IPS DF 4.7 (cell line): Measurements from ENCODE around the gene NUFIP2.
"Not testable (repeated sequence)": the region's sequence is repeated elsewhere in the genome, so short reads cannot be mapped to it uniquely, and the experiment has no call there.

ENCODE experiments used
- DNase-seq: peaks from one replicate; pipeline ENCODE4 v3.0.0-alpha.2; 2013; ENCODE audit warnings: low spot score; ENCODE audit errors: extremely low read depth

NUFIP2 gene, protein sequence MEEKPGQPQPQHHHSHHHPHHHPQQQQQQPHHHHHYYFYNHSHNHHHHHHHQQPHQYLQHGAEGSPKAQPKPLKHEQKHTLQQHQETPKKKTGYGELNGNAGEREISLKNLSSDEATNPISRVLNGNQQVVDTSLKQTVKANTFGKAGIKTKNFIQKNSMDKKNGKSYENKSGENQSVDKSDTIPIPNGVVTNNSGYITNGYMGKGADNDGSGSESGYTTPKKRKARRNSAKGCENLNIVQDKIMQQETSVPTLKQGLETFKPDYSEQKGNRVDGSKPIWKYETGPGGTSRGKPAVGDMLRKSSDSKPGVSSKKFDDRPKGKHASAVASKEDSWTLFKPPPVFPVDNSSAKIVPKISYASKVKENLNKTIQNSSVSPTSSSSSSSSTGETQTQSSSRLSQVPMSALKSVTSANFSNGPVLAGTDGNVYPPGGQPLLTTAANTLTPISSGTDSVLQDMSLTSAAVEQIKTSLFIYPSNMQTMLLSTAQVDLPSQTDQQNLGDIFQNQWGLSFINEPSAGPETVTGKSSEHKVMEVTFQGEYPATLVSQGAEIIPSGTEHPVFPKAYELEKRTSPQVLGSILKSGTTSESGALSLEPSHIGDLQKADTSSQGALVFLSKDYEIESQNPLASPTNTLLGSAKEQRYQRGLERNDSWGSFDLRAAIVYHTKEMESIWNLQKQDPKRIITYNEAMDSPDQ

DNA sequence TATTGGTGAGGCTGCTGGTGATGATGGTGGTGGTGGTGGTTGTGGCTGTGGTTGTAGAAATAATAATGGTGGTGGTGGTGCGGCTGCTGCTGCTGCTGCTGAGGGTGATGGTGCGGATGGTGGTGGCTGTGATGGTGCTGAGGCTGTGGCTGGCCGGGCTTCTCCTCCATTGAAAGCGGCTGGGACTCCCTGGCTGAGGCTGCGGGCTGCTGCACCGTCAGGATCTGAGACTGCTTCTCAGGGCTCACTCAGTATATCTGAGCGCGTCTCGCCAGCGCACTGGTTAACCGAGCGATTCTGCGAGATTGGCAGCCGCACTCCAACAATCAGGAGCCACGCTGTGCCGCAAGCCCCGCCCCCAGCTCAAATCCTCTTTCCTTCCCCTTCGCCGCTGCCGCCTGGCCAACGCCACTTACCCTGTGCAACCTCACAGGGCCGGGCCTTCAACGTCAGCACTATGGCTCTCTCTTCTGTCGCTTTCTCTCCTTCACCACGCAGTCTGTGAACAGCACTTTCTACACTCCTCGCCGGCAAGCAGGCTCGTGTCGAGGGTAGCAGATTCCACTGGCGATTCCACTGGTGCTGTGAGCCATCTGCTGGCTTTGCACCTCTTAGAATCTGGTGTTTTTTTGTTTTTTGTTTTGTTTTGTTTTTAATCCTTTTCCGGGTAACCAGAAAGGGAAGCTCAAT, at the start of gene NUFIP2:
Gene NUFIP2 (minus strand): TSS at position 259 of the 690 bp plus-strand sequence. CDS start 89 bp downstream, at position 170.
- peak; percentile 84 for DNase-seq

DNA sequence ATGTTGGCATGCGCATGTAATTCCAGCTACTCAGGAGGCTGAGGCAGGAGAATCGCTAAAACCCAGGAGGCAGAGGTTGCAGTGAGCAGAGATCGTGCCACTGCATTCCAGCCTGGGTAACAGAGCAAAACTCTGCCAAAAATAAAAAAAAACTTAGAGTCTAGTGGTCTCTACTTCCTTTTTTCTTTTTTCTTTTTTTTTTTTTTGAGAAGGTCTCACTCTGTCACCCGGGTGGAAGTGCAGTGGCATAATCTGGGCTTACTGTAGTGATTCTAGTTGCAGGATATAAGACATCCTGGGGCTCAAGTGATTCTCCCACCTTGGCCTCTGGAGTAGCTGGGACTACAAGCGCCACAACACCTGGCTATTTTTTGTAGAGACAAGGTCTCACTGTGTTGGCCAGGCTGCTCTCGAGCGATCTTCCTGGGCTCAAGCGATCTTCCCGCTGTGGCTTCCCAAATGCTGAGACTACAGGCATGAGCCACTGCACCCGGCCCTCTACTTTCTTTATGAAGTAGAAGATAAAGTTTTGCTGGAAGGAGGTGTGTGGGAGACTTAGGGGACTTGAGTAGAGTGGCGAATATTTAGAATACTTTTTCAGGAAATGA, 48.3 kb upstream of the NUFIP2 start:
- DNase-seq = no peak

DNA sequence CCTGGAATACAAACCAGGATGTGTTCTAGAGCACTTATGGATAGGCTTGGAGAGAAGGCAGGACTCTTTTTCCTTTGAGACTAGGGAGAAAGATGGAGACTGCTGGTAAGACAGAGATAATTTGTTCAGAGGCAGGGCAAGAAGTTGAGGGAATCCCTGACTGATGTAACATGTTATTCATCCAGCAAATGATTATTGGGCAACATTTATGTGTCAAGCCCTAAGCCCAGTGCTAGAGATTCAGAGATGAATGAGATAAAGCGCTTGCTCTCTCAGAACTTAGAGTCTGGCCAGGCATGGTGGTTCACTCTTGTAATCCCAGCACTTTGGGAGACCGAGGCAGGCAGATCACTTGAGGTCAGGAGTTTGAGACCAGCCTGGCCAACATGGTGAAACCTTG, 47.8 kb upstream of the NUFIP2 start:
- no peak for DNase-seq

DNA sequence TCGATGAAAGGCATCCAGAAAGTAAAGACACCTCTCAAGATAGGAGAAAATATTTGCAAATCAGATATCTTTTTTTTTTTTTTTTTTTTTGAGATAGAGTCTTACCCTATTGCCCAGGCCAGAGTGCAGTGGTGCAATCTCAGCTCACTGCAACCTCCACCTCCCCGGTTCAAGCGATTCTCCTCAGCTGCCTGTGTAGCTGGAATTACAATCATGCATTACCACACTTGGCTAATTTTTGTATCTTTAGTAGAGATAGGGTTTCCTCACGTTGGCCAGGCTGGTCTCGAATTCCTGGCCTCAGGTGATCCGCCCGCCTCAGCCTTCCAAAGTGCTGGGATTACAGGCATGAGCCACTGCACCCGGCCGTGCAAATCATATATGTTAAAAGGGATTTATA, 45.1 kb upstream of the NUFIP2 start:
- not testable (repeated sequence) for DNase-seq

DNA sequence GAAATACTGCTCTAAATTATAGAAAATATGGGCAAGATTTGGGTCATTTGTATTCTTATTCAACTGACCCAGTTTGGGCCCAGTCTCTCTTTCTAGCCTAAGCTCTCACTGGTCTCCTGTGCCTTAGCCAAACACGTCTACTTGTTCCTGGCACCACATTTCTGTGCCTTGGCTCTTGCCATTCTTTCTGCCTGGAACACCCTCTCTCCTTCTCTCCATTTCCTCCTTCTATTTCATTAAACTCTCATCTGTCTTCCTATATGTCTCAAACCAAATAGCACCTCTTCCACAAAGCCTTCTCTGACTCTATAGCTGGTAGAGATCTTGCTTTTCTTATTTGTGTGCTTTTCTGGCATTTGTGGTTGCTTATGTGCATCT, 37.7 kb upstream of the NUFIP2 start:
- DNase-seq = no peak

DNA sequence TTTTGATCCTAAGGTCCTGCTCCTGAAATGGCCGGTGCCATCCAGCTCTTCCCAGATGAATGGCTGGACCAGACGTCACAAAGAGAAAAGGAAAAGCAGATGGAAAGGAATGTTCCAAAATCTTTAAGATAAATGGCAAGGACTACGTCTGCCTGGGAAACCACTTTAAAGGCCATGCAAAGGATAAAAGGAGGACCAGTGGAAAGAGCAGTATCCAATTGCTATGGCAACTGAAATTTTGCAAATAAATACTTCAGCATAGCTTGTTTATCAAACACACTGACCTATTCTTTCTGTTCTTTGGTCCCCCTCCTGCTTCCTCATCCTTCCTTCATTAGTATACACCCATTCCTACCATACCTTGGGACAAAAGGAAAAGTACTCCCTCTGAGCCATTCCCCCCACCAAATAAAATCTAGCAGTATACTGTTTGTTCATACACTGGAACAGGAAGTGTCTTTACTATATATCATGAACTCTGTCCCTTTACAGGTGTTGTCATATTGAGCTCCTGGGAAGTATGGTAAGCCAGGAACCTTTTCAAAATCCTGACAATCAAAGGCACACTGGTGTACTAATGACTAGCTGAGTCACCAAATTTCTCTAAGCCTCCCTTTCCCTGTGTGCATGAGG, 37.2 kb upstream of the NUFIP2 start:
- DNase-seq = no peak

DNA sequence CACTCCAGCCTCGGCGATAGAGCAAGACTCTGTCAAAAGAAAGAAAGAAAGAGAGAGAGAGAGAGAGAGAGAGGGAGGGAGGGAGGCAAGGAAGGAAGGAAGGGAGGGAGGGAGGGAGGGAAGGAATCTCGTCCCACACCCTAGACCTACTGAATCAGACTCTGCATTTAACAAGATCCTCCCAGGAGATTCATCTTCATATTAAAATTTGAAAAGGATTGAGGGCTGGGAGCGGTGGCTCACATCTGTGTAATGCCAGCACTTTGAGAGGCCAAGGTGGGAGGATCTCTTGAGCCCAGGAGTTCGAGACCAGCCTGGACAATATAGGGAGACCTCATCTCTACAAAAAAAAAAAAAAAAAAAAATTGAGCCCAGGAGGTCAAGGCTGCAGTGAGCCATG, 33.5 kb upstream of the NUFIP2 start:
- no peak for DNase-seq

DNA sequence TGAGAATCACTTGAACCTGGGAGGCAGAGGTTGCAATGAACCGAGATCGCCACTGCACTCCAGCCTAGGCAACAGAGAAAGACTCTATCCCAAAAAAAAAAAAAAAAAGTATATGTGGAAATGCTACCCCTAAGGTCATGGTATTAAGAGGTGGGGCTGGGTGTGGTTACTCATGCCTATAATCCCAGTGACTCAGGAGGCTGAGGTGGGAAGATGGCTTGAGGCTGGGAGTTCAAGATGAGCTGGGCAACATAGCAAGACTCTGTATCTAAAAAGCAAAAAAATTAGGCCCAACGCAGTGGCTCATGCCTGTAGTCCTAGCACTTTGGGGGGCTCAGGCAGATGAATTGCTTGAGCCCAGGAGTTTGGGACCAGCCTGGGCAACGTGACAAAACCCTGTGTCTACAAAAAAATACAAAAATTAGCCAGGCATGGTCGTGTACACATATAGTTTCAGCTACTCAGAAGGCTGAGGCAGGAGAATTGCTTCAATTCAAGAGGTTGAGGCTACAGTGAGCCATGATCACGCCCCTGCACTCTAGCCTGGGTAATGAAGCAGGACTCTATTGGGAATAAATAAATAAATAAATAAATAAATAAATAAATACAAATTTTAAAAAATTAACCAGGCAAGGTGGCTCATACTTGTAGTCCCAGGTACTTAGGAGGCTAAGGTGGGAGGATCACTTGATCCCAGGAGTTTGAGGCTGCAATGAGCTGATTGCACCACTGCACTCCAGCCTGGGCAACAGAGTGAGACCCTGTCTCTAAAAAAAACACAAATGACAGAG, 32.3 kb upstream of the NUFIP2 start:
- DNase-seq = no peak

DNA sequence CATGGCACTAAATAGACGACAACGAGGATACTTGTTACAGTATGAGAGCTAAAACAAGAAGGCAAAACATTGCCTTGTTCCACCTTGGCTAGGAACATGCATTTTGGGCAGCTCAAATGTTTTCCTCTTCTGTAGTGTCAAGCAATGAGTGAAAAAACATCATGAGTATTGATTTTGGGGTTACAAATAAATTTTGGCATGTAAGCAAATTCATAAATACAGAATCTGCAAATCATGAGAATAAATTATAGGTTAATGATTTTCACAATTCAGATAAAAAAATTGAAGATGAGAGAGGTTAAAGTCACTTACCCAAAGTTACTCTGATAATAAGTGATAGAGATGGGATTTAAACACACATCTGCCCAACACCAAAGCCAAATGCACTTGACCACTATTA, 28.4 kb upstream of the NUFIP2 start:
- DNase-seq = no peak

DNA sequence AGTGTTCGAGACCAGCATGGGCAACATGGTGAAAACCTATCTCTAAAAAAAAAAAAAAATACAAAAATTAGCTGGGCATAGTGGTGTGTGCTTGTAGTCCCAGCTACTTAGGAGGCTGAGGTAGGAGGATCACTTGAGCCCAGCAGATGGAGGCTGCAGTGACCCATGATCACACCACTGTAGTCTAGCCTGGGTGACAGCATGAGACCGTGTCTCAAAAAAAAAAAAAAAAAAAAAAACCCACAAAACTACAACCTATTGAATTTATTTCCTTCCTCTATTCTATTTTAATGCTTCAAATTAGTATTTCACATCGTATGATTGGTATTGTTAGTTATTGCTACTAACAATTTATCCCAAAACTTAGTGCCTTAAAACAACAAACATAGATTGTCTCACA, 9.4 kb upstream of the NUFIP2 start:
- no peak for DNase-seq

DNA sequence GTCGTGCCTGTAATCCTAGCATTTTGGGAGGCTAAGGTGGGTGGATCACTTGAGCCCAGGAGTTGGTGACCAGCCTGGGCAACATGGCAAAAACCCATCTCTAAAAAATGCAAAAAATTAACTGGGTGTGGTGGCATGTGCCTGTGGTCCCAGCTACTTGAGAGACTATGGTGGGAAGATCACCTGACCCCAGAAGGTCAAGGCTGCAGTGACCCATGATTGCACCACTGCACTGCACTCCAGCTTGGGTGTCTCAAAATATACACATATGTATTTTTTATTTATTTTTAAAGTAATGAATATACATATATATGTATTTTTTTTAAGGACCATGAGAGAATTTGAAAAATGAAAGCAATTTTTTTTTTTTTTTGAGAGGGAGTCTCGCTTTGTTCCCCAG, 5.1 kb upstream of the NUFIP2 start:
- DNase-seq = no peak

DNA sequence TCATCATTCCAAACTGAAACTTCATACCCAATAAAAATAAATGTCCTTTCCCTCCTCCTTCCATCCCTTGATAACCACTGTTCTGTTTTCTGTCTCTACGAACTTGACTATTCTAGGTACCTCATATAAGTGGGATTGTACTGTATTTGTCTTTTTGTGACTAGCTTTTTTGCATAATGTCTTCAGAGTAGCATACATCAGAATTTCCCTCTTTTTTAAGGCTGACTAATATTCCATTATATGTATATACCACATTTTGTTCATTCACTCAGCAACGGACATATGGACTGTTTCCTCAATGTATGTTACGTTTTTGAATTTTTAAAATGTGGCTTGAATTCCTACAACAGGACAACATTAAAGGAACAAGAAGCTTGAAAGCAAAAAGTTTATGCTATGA, 1.5 kb upstream of the NUFIP2 start:
- no peak for DNase-seq

DNA sequence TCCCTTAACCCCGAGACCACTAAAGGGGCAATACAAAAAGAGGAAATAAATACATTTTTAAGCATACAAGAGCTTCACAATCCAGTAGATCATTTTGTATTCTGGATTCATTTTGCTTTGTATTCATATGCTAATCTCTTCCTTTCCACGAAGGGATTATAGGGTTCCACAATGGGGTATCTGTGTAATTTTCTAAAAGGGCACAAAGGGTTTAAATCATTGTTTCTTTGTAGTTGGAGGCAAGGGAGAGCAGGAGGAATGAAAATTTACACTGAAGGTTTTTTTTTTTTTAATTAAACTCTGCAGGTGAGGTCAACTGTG, 592 bp upstream of the NUFIP2 start:
- no peak for DNase-seq

DNA sequence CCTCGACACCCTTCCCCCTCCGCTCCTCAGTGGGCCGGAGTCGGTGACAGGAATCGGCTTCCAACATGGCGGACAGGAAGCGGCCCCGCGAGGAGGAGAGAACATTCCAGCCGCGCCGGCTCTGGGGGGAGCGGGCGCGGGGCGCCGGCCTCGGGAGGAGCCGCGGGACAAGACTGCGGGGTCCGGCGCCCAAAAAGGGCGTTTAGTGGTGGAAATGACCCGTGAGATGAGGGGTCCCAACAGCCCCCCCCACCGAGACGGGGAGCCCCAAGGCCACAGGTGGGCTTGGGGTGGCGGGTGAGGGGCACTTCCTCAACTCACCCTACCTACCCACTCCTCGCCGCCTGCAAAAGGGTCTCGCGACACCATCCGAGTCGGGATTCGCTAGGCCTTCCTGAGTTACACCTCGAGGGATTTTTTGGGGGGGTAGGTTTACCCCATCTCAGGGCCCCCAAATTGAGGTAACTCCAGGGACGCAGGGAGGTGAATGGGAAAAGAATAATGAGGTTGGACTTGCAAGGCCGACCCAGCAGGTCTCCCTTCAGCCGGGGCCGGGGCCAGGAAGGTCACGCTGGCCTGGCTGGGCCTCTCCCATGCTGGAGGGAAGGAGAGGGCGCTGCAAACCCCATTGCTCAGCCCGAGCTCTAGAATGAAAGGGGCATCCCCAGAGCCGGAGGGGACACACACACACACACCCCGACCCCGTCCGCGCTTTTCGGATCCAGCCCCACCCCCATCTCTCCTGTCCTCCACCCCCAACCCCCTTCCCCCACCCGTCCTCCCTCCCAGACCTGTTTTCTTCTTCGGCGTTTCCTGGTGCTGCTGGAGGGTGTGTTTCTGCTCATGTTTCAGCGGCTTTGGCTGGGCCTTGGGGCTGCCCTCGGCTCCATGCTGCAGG, 707 bp downstream of the NUFIP2 start:
- no peak for DNase-seq

DNA sequence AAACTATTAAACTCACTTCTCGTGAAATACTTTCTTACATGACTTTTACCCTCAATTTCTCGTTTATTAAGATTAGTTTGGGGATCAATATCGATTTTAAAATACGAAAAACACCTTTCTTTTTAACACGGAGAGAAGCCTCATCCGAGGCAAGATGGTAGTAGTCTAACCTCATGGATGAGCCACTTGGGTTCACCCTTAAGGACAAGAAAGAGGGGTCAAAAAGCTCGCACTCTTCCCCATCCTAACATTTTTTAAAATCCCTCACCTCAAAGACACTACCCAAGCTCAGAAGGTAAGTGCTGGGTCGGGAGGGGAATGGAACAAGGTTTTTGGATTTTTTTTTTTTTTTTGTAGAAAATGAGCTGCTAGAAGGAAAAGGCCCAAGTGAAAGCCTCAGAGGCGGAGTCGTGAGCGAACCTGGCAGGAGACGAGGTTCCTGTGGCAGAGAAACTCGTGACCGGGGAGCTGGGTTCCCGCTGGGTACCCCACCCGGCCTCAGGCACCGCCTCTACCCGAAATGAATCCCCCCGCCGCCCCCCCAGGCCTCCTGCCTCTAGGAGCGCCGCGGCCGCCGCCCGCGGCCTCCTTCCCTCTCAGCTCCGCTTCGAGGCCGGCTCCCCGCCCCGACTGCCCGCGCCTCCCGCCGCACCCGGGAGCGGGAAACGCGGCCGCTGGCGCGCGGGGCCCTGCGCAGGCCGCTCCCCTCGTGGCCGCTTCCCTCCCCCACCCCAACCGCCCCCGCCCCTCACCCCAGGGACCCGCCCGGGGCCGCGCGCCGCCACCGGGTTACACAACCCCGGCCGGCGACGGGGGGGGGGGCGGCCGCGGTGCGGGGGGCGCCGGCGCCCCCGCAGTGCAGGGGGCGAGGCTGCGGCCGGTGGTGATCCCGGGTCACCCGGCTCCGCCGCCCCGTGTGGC, 1.6 kb downstream of the NUFIP2 start:
- no peak for DNase-seq

DNA sequence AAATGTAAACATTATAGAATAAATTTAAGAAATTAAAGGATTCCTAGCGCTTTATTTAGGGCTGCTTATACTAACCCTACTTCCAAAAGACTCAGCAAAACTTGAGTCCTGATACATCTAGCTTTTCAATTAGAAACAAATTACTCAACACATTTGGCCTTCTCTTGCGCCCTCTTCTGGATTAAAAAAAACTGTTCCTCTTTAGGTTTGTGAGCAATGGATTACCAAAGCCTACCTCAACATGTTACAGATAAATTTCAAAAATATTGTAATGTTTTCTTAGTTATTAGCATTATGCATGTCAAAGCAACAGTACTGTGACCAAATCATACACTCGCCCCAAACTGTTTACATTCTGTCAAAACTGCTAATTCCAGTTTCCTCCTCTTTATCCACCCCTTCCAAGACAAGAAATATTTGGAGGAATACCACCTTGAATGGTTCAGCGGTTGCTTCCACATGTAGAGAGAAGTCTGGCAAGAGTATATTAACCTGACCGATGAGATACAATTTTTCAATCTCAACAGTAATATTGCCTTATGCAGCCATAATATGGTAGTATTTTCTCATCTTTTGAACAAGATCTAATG, 2.7 kb downstream of the NUFIP2 start:
- no peak for DNase-seq

DNA sequence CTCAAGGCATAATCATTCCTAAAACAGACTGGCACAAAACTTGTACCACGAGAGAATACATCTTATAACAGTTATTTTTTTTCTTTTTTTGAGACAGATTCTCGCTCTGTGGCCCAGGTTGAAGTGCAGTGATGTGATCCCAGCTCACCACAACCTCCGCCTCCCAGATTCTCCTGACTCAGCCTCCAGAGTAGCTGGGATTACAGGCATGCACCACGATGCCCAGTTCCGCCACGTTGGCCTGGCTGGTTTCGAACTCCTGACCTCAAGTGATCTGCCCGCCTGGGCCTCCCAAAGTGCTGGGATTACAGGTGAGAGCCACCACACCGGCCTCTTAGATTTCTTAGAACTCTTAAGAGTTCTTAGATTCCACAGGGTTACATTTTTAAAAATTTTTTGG, 4.1 kb downstream of the NUFIP2 start:
- no peak for DNase-seq

DNA sequence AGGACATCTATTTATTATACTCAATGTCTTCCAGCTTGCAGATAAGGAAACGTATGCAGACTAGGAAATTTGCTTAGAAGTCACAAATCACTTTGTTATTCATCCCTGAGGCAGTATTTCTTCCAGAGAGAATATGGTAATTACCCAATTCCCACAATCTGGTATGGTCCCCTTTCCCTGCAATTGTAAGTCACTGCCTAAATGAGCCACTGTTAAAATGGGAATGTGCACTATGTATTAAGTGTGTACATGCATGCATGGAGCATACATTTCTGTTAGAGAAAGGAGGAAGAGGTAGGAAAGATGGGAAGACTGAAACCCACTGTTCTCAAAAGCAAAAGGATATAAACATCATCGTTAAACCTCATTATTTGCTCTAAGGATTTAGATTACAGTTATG, 10.0 kb downstream of the NUFIP2 start:
- DNase-seq = no peak
